ENCODE results near the gene SGIP1. TPM values are rescaled to one million over a fixed set of nuclear protein-coding genes. Genes with fewer than 3 reads are reported as not detected.

The SGIP1 gene
- total RNA-seq, 1 experiment from 2014 or later, result 1.6 TPM

- H3K4me3 ChIP-seq (ENCODE audit: low read depth, low read length, poor library complexity, severe bottlenecking), result no peak overlapping the region
- peaks cover under 1% of the 10 kb centered on the region for H3K4me1 ChIP-seq (ENCODE audit: insufficient read depth, low read length, poor library complexity, severe bottlenecking)
- TF ChIP-seq CTCF (conservative IDR thresholded peaks at IDR 0.05; ENCODE audit: low read depth, low read length), result no peak
- no peak for TF ChIP-seq EZH2 (IDR thresholded peaks at IDR 0.05; ENCODE audit: borderline replicate concordance, low read depth, low read length, poor library complexity, severe bottlenecking)
- H3K9me3 ChIP-seq (ENCODE audit: low read depth, low read length, poor library complexity, severe bottlenecking), result no peaks in the 10 kb centered on the region
- no TSS peak for BruUV-seq (replicated peaks)
- H3K27me3 ChIP-seq (replicated peaks; ENCODE audit: insufficient read depth, low read depth, low read length, poor library complexity), result no peaks in the 10 kb centered on the region
- no peak for DNase-seq (ENCODE audit: low spot score)
- H3K27ac ChIP-seq (ENCODE audit: low read depth, low read length, poor library complexity, severe bottlenecking), result no peak overlapping the region
- intact Hi-C loops (cut with micrococcal nuclease; ENCODE audit: unreplicated experiment), result no loop called here
- ChIA-PET CTCF (no interaction called here), POLR2A (ENCODE audit: low non-redundant PET) (no interaction called here)
- no peaks in the 10 kb centered on the region for H3K36me3 ChIP-seq (ENCODE audit: insufficient read depth, low read length, poor library complexity, severe bottlenecking)
Measured at GRCh38 chr1:66699213-66699612, 165.3 kb downstream of the SGIP1 start.

DNA sequence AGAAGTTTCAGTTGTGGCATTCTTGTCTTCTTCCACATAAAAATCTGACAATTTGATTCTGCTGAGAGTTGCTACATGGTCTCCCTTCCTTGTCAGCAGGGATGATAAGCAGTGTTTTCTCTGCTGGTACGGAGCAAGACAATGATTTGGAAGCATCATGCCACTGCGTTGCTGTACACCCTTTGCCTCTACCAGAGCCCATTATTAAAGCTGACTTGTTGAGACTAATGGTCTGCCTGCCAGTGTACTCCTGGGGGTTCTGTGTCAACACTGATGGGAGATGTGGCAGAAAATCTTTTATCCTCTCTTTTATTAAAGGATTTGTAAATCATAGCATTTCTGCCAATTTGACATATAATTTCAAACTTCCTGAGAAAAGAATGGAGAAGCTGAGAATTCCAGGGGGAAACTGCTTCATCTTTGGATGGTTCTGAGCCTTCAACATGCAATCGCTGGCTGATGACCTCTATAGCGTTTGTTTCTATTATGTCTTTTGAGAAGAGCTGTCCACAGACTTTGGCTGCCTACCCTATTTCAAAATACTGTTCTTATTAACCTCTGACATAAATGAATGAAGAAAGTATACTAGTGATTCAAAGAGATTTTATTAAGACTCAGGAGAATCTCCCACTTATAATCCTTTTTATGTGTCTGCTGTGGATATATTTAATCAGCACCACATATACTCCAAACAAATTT, 170.4 kb downstream of the SGIP1 start:
- Histone ChIP-seq H3K9me3 (ENCODE audit: low read depth, low read length, poor library complexity, severe bottlenecking) (no peaks in the 10 kb centered on the region), H3K36me3 (ENCODE audit: insufficient read depth, low read length, poor library complexity, severe bottlenecking) (no peaks in the 10 kb centered on the region), H3K27ac (ENCODE audit: low read depth, low read length, poor library complexity, severe bottlenecking) (no peak overlapping the region), H3K4me3 (ENCODE audit: low read depth, low read length, poor library complexity, severe bottlenecking) (no peak overlapping the region), H3K4me1 (ENCODE audit: insufficient read depth, low read length, poor library complexity, severe bottlenecking) (peaks cover 14% of the 10 kb centered on the region), H3K27me3 (replicated peaks; ENCODE audit: insufficient read depth, low read depth, low read length, poor library complexity) (no peaks in the 10 kb centered on the region)
- TF ChIP-seq CTCF (conservative IDR thresholded peaks at IDR 0.05; ENCODE audit: low read depth, low read length) (no peak), EZH2 (IDR thresholded peaks at IDR 0.05; ENCODE audit: borderline replicate concordance, low read depth, low read length, poor library complexity, severe bottlenecking) (no peak)
- POLR2A ChIA-PET (ENCODE audit: low non-redundant PET), result no interaction called here
- BruUV-seq (replicated peaks), result no TSS peak
- intact Hi-C loops (cut with micrococcal nuclease; ENCODE audit: unreplicated experiment), result no loop called here
- DNase-seq (ENCODE audit: low spot score), result no peak
- CTCF ChIA-PET, result no interaction called here

GRCh38 chr1:66705110-66705509, 171.2 kb downstream of the SGIP1 start:
- no TSS peak for BruUV-seq (replicated peaks)
- intact Hi-C loops (cut with micrococcal nuclease; ENCODE audit: unreplicated experiment), result no loop called here
- DNase-seq (ENCODE audit: low spot score), result peak; percentile 60
- Histone ChIP-seq H3K4me1 (ENCODE audit: insufficient read depth, low read length, poor library complexity, severe bottlenecking) (peaks cover 14% of the 10 kb centered on the region), H3K9me3 (ENCODE audit: low read depth, low read length, poor library complexity, severe bottlenecking) (no peaks in the 10 kb centered on the region), H3K36me3 (ENCODE audit: insufficient read depth, low read length, poor library complexity, severe bottlenecking) (no peaks in the 10 kb centered on the region), H3K27ac (ENCODE audit: low read depth, low read length, poor library complexity, severe bottlenecking) (no peak overlapping the region), H3K4me3 (ENCODE audit: low read depth, low read length, poor library complexity, severe bottlenecking) (no peak overlapping the region), H3K27me3 (replicated peaks; ENCODE audit: insufficient read depth, low read depth, low read length, poor library complexity) (no peaks in the 10 kb centered on the region)
- TF ChIP-seq CTCF (conservative IDR thresholded peaks at IDR 0.05; ENCODE audit: low read depth, low read length) (no peak), EZH2 (IDR thresholded peaks at IDR 0.05; ENCODE audit: borderline replicate concordance, low read depth, low read length, poor library complexity, severe bottlenecking) (no peak)
- POLR2A ChIA-PET (ENCODE audit: low non-redundant PET), result no interaction called here
- CTCF ChIA-PET, result no interaction called here
